ENCODE data around the gene CNNM2.
"Not testable (repeated sequence)": the region's sequence is repeated elsewhere in the genome, so short reads cannot be mapped to it uniquely, and the experiment has no call there.

Gene CNNM2

DNA sequence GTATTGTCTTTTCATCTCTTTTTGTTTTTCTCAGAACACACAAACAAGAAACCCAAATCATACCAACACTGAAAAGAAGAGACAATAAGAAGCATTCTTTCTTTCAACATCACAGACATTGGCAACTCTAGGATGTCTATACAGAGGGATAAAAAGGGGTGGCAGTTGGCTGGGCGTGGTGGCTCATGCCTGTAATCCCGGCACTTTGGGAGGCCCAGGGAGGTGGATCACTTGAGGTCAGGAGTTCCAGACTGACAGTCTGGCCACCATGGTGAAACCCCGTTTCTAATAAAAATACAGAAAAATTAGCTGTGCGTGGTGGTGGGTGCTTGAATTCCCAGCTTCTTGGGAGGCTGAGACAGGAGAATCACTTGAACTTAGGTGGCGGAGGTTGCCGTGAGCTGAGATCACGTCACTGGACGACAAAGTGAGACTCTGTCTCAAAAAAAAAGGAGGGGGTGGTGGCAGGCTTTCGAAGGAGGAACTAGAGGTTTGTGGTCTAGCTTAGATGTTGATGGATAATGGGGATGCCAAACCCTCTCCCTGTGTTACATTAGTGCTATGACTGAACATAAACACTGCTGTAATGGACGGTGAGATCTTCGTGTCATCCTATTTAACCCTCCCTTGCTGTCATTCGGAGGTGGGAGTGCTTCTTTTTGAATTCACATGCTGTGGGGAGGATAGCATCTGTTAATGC lies 9.4 kb downstream of the CNNM2 start:
- no peak for DNase-seq

GRCh38 chr10:102928442-102928841 lies 10.3 kb downstream of the CNNM2 start:
- not testable (repeated sequence) for DNase-seq

DNA sequence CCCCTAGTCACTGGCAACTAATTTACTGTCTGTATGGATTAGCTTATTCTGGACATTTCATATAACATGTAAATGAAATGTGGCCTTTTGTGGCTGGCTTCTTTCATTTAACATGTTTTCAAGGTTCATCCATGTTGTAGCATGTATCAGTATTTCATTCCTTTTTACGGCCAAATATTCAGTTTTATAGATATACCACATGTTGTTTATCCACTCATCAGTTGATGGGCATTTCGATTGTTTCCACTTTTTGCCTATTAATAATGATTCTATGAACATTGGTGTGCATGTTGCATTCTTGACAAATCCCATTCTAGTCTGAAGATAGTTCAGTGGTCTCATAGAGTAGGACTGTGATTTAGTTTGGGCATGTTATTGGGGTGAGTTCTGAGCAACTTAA lies 12.6 kb downstream of the CNNM2 start:
- DNase-seq = no peak

GRCh38 chr10:102931643-102932042 lies 13.5 kb downstream of the CNNM2 start:
- DNase-seq = no peak

- no peak for DNase-seq
Observed at GRCh38 chr10:102935505-102935904, 17.4 kb downstream of the CNNM2 start.

DNA sequence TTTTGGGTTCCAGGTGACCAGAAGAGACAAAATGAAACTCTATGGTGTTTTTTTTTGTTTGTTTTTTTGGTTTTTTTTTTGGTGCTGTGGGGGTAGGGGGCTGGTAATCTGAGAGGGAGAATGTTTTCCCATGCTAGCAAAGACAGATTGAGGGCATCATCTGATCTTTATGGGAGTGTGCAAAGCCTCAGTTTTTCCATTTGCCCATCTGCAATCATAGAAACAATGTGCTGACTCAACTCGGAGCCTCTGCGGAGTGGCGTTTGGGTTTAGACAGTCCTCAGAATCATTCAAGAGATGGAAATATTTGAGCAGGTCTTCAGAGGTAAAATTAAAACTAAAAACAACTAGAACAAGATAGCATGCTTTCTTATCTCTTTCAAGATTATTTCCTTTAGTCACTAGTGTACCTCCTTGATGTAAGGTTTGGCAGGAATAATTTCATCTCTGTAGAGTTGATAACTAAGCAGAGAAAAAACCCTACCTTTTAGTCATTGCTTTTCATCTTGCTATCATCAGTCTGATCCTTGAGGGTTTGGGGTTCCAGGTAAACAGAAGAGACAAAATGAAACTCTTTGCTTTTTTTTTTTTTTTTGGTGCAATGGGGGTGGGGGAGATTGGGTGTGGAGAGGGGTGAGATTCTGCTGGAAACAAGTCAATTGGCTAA lies 18.0 kb downstream of the CNNM2 start:
- DNase-seq = no peak

DNA sequence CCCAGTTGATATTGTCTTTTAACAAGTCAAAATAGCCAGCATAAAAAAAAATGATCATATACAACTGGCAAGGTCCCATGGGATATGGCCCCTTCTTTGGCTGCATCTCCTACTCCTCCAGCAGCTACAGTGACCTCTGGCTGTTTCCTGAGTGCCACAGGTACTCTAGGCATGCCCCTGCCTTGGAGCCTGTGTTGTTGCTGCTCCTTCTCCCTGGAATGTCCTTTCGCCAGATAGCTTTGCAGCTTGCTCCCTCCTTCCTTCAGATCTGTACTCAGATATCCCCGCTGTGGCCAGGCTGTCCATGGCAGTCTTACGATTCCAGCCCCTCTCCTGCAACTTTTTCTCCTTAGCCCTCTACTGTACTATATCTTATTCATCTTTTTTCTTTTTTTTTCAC lies 23.3 kb downstream of the CNNM2 start:
- DNase-seq = no peak

DNA sequence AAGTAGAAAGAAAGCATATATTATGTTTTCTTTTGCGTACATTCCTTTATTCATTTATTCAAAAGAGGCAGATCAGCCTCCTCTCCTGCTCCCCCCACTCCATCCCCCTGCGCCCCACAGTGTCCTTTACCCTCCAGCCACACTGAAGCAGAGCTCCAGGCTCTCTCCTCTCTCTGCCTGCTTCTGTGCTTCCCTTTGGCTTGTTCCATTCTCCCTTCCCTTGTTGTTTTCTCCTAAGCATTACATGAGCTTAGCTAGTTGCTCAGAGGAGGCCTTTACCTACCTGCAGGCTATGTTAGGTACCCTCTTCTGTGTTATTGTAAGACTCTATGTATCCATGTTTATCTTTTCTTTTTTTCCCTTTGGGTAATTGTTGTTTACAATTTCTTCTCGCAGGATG lies 27.4 kb downstream of the CNNM2 start:
- DNase-seq = no peak

DNA sequence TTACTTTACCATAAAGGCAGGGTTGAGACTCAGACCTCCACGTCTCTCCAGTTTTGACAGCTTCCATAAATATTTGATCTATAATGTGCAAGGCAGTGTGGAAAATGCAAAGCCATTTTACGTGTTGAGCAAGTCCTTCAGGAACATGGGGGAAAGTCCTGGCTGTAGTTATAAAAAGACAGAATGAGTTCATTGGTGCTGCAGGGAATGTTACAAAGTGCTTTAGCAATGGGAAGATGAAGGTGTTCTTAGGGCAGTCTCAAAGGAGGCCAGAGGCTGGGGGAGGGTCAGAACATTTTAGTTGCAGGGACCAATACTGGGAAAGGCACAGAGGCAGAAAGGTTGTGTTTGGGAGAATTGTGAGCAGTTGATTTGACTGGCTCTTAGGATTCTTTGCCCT lies 27.9 kb downstream of the CNNM2 start:
- DNase-seq = no peak

DNA sequence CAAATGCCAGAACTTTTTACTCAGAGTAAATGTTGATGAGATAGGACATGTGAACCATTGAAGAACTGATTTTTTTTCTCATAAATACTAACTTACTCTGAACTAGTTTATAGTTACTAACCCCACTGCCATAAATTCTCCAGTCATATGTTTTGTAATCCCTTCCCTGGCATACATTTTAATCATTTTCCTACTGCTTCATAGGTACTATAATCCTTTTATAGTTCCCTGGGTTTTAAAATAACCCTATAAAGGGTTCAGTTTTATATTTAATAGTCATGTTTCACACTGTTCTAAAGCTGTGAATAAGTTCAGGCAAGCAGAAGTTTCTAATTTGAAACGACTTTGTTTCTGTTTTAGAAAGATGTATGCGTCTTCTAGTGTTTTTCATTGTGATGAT lies 28.9 kb downstream of the CNNM2 start:
- DNase-seq = no peak

DNA sequence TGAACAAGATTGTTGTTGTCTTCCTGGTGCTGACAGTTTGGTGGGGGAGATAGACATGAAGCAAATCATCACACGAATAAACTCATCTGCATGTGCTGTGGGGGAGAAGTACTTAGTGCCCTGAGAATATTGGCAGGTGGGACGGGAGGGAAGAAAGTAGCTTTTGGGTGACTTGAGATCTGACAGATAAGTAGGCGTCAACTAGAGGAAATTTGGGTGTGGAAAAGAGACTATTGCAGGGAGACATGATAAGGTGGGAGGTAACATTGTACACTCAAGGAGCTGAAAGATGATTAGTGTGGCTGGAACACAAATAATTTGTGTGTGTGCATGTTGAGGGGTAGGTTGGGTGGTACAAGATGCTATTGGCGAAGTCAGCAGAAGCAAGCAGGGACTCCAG lies 30.1 kb downstream of the CNNM2 start:
- DNase-seq = no peak

GRCh38 chr10:102948786-102949185 lies 30.7 kb downstream of the CNNM2 start:
- DNase-seq = no peak

GRCh38 chr10:102949916-102950315 lies 31.8 kb downstream of the CNNM2 start:
- DNase-seq = no peak

DNA sequence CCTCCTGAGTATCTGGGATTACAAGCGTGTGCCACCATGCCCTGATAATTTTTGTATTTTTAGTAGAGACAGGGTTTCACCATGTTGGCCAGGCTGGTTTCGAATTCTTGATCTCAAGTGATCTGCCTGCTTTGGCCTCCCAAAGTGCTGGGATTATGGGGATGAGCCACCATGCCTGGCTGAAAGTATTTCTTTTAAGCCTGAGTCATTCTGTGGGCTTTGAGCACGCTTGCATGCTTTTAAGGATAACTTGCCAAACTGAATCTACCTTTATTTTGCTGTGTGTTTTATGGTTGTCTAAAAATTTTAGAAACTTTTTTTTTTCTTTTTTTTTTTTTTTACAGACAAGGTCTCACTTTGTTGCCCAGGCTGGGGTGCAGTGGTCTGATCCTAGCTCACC lies 33.2 kb downstream of the CNNM2 start:
- DNase-seq = no peak

- no peak for DNase-seq
Observed at GRCh38 chr10:102959360-102959759, 41.3 kb downstream of the CNNM2 start.

- DNase-seq = no peak
Observed at GRCh38 chr10:102960157-102960556, 42.1 kb downstream of the CNNM2 start.

DNA sequence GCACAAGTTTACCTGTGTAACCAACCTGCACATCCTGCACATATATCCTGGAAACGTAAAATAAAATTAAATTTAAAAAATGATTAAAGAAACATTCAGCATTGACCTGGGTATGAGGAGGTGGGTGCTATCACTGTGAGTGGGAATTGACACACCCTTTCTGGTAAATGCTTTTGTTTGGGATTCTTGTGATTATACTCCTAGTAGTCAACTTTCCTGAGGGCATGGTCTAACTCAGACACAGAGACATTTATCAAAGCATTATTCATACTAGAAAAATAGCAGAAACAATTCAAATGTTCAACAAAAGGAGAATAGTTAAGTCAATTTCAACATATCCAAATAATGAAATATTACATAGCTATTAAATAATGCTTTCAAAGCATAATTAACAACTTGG lies 44.2 kb downstream of the CNNM2 start:
- DNase-seq = no peak

- no peak for DNase-seq
Observed at GRCh38 chr10:102962951-102963755, 45.1 kb downstream of the CNNM2 start.

DNA sequence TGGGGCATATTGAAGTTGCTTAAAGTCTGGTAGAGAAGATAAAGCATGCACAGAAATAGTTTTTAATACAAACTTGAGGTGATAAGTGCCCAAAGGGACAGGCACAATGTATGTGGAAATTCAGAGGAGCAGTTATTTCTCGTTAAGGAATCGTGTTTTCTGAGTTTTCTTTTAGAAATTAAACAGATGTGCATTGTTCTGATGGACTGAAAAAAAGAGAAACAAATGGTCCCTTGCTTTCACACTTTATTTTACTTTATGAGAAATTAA lies 45.6 kb downstream of the CNNM2 start:
- no peak for DNase-seq

DNA sequence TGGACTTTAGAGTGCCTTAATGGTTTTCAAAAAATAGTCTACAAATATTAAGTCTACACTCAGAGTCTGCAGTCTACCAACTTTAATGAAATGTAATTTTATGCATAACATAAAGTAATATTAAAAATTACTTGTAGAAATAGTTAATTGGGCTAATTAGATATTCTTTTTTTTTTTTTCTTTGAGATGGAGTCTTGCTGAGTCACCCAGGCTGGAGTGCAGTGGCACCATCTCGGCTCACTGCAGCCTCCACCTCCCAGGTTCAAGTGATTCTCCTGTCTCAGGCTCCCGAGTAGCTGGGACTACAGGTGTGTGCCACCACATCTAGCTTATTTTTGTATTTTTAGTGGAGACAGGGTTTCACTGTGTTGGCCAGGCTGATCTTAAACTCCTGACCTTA lies 46.0 kb downstream of the CNNM2 start:
- not testable (repeated sequence) for DNase-seq

- no peak for DNase-seq
Observed at GRCh38 chr10:102964713-102965112, 46.6 kb downstream of the CNNM2 start.

DNA sequence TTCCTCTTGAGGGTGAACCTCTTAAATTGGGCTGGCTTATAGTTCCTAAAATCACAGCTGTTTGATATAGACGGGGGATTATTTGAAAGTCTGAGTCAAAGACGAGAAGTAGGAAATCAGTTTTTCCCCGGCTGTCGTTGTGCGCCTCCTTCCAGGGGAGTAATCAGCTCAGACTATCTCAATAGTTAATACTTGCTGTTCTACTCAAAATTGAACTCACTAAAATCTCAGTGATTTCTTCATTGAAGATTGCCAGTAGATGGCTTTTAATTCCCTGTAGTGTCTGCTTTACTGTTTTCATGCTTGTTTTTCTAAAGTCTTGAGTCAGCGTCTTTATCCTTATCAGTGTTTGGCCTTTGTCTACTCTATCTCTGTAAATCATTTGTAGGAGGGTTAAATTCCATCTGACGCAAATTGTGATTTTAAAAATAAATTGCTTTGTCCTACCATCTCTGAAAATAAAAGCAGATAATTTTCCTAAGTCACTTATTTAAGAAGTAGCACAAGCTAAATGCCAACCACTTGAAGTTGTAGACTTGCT lies 47.3 kb downstream of the CNNM2 start:
- DNase-seq = no peak

GRCh38 chr10:102967123-102967522 lies 49.0 kb downstream of the CNNM2 start:
- DNase-seq = no peak

All from activated naive CD4-positive, alpha-beta T cell (primary cell).